Heart right ventricle (tissue), 16 donors: ENCODE results near the gene NECAB3. TPM values are rescaled to one million over a fixed set of nuclear protein-coding genes. Genes with fewer than 3 reads are reported as not detected.
A peak's percentile ranks its signal among the peaks of the same experiment; 100 is the strongest.

ENCODE experiments used
- ATAC-seq, 8 donors: fragments of 200-7000 bp; cut with Tn5 transposase; one replicate each; pipeline ENCODE4 v1.9.1; 2020; ENCODE audit warnings: mild to moderate bottlenecking in 8 of 8, moderate library complexity in 8 of 8, moderate number of reproducible peaks in 1 of 8
- DNase-seq, 2 donors: peaks; one replicate each; pipeline ENCODE4 v3.0.0-alpha.2; 2020
- H3K27ac ChIP-seq, 10 donors: fragments of 200-600 bp; sonication (generic) in 2 of 10; one replicate each; pipeline versions ENCODE4 v1.5.0 to v1.8.0; 2020 to 2022; ENCODE audit warnings: mild to moderate bottlenecking in 3 of 10
- H3K27me3 ChIP-seq, 7 donors: fragments of 200-600 bp; one replicate each; pipeline ENCODE4 v1.8.0; 2021 to 2022; ENCODE audit warnings: mild to moderate bottlenecking in 2 of 7
- H3K36me3 ChIP-seq, 9 donors: fragments of 200-600 bp; sonication (generic) in 1 of 9; one replicate each; pipeline versions ENCODE4 v1.5.0 to v1.8.0; 2020 to 2022; ENCODE audit warnings: mild to moderate bottlenecking in 2 of 9
- H3K4me1 ChIP-seq, 9 donors: fragments of 200-600 bp; sonication (generic) in 1 of 9; one replicate each; pipeline versions ENCODE4 v1.5.0 to v1.8.0; 2020 to 2022; ENCODE audit warnings: mild to moderate bottlenecking in 4 of 9
- H3K4me3 ChIP-seq, 10 donors: fragments of 200-600 bp; sonication (generic) in 2 of 10; one replicate each; pipeline versions ENCODE4 v1.5.0 to v1.8.0; 2020 to 2022; ENCODE audit warnings: mild to moderate bottlenecking in 7 of 10, moderate library complexity in 2 of 10
- H3K9me3 ChIP-seq, 11 donors: fragments of 200-600 bp in 10 of 11; sonication (generic) in 2 of 11; one replicate each; pipeline versions ENCODE4 v1.5.0 to v1.8.0; 2013 to 2022; ENCODE audit warnings: mild to moderate bottlenecking in 2 of 11, control low read depth in 1 of 11, moderate library complexity in 1 of 11
- WGBS, 2 donors: extraction: QIAGEN DNeasy Blood & Tissue Kit; methylation state at CpG; one replicate each; pipeline ENCODE4 v1.1.7; 2013; ENCODE audit warnings: inconsistent platforms in 1 of 2; 5-methylcytosine and 5-hydroxymethylcytosine counted together
- intact Hi-C, 10 donors: fragments of 100-400 bp; cut with DNase I; formaldehyde crosslinking; loops; one replicate each; pipeline versions ENCODE4 v1.11.1 to v1.14.2; 2022
- polyA plus RNA-seq, 2 donors: library from polyadenylated mRNA; stranded (reverse); fragments of 200-250 nt; gene quantifications; one replicate each; pipeline ENCODE4 v1.2.3, GENCODE V29; 2013
- total RNA-seq, 10 donors: library from RNA; stranded (reverse); fragmentation: NEBNext Ultra II Directional in 3 of 10; extraction: Animal tissue kit (Norgen Biotek cat#: 25700) in 3 of 10; gene quantifications; one replicate each; pipeline versions ENCODE4 v1.2.1 to v1.2.4, GENCODE V29; 2021 to 2023
- TF ChIP-seq, protein P1 (sequence below), 9 donors: fragments of 200-600 bp; sonication (generic) in 2 of 9; IDR thresholded peaks; one replicate each; pipeline versions ENCODE4 v1.5.0 to v1.8.0; 2021 to 2022; ENCODE audit warnings: antibody characterized with exemption in 9 of 9, mild to moderate bottlenecking in 5 of 9, moderate library complexity in 1 of 9
- donor health status: Arrhythmogenic right ventricular cardiomyopathy.
- donor health status: ischemic (EF 13 %, LVEDD 7.1; RV severe dilation, severe dysfunction).
- donor health status: healthy with polysubstance abuse.
- donor health status: DM: no; HTN: yes; CAD: no.
- donor health status: DM: no; HTN: no; CAD: no.
- donor health status: ischemic (EF 25% LVEDD 6.9; RV normal size, moderate dysfunction).
- donor health status: ischemic (EF 25% LVEDD 5.7; RV mildly dilated, moderate dysfunction).
- donor health status: healthy.
- donor health status: DM: yes; HTN: yes; CAD: no.
- donor health status: Ischemic cardiomyopathy.
- donor health status: ischemic (EF 35%, LVEDD 5.7; RV mildly dilated, moderate dysfunction).
- donor health status: nonischemic (EF 11% LVEDD 7.7; RV severe dilation, severe dysfunction).
- donor health status: DM: yes; HTN: yes; CAD: no.
- donor health status: PGD.
- donor health status: ischemic (EF 29% LVEDD 5.4; RV normal size, mild dysfunction).
- donor health status: nonischemic (EF 23%, LVEDD 6.1; RV moderate dilation, normal function).

NECAB3 gene
- total and polyA plus RNA-seq, 12 donors: 36.6 to 92.8 (median 77.2) TPM

GRCh38 chr20:33686984-33687366 is 12.7 kb upstream of the NECAB3 start:
- DNase-seq (no peak), ATAC-seq (no peak)
- TF ChIP-seq, protein P1, sequence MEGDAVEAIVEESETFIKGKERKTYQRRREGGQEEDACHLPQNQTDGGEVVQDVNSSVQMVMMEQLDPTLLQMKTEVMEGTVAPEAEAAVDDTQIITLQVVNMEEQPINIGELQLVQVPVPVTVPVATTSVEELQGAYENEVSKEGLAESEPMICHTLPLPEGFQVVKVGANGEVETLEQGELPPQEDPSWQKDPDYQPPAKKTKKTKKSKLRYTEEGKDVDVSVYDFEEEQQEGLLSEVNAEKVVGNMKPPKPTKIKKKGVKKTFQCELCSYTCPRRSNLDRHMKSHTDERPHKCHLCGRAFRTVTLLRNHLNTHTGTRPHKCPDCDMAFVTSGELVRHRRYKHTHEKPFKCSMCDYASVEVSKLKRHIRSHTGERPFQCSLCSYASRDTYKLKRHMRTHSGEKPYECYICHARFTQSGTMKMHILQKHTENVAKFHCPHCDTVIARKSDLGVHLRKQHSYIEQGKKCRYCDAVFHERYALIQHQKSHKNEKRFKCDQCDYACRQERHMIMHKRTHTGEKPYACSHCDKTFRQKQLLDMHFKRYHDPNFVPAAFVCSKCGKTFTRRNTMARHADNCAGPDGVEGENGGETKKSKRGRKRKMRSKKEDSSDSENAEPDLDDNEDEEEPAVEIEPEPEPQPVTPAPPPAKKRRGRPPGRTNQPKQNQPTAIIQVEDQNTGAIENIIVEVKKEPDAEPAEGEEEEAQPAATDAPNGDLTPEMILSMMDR (IDR thresholded peaks at IDR 0.05): no peak
- Histone ChIP-seq H3K36me3 (no peaks in the 10 kb centered on the region), H3K27ac (peak overlapping the region in 8 of 10 donors; percentile 10 to 56 (median 36)), H3K4me3 (peak overlapping the region in 6 of 10 donors; percentile 30 to 50 (median 42)), H3K9me3 (no peaks in the 10 kb centered on the region), H3K27me3 (no peaks in the 10 kb centered on the region), H3K4me1 (peaks cover 0 to 47% (median 20%) of the 10 kb centered on the region in 9 donors)
- intact Hi-C loops: loop anchor here in 1 of 10 donors (5.0 kb wide), 1 partner anchor 45 kb away; the partner anchor contains the start of gene ZNF341
- 83% methylated on average over 14 of the region's 14 CpGs for WGBS, 2 donors

- Histone ChIP-seq H3K4me1 (peaks cover 0 to 47% (median 20%) of the 10 kb centered on the region in 9 donors), H3K27me3 (no peaks in the 10 kb centered on the region), H3K36me3 (no peaks in the 10 kb centered on the region), H3K9me3 (no peaks in the 10 kb centered on the region), H3K4me3 (peak within 1 kb of the TSS in 8 of 10 donors; percentile 21 to 50 (median 40)), H3K27ac (peak within 1 kb of the TSS in 8 of 10 donors; percentile 10 to 56 (median 36))
- WGBS, 2 donors: 2% methylated on average over 79 to 101 of the region's 101 CpGs
- intact Hi-C loops: loop anchor here in 1 of 10 donors (5.0 kb wide), 1 partner anchor 46 kb away; the partner anchor contains the start of gene ZNF341
- ATAC-seq: peak; percentile 97 to 100 (median 99)
- TF ChIP-seq, protein P1 (IDR thresholded peaks at IDR 0.05): peak in 8 of 9 donors; percentile 35 to 72 (median 50)
- DNase-seq: peak; percentile 95 to 97
Observed at GRCh38 chr20:33686100-33686983, 12.1 kb upstream of the NECAB3 start, which contains the start of gene E2F1. Gene E2F1 (minus strand): TSS chr20:33686385. CDS start chr20:33686264, 121 bp downstream.

GRCh38 chr20:33685328-33686099 is 11.3 kb upstream of the NECAB3 start:
- Histone ChIP-seq H3K4me3 (peak overlapping the region in 8 of 10 donors; percentile 21 to 50 (median 40)), H3K36me3 (no peaks in the 10 kb centered on the region), H3K27ac (peak overlapping the region in 1 of 10 donors; percentile 5), H3K9me3 (no peaks in the 10 kb centered on the region), H3K27me3 (no peaks in the 10 kb centered on the region), H3K4me1 (peaks cover 0 to 46% (median 20%) of the 10 kb centered on the region in 9 donors)
- ATAC-seq: no peak
- intact Hi-C loops: loop anchor here in 1 of 10 donors (5.0 kb wide), 1 partner anchor 47 kb away; the partner anchor contains the start of gene ZNF341
- 3 to 4% methylated on average over 45 to 53 of the region's 53 CpGs for WGBS, 2 donors
- DNase-seq: no peak
- TF ChIP-seq, protein P1 (IDR thresholded peaks at IDR 0.05): no peak
